Superior temporal gyrus (tissue), 1 donor: ENCODE data around the gene BRD1.
A peak's percentile ranks its signal among the peaks of the same experiment; 100 is the strongest.

Source experiments
- DNase-seq: peaks from one replicate; pipeline ENCODE4 v3.0.0-alpha.2; 2016; ENCODE audit errors: extremely low spot score

The BRD1 gene

GRCh38 chr22:49753276-49753890 is 74.3 kb downstream of the BRD1 start:
- no peak for DNase-seq

- no peak for DNase-seq
Measured at GRCh38 chr22:49752598-49753091, 75.0 kb downstream of the BRD1 start.

GRCh38 chr22:49751966-49752597 is 75.6 kb downstream of the BRD1 start:
- no peak for DNase-seq

GRCh38 chr22:49751318-49751965 is 76.2 kb downstream of the BRD1 start:
- no peak for DNase-seq

- no peak for DNase-seq
Measured at GRCh38 chr22:49749885-49750510, 77.7 kb downstream of the BRD1 start.

- DNase-seq = no peak
Measured at GRCh38 chr22:49749227-49749626, 78.4 kb downstream of the BRD1 start.

- DNase-seq = no peak
Measured at GRCh38 chr22:49748514-49748913, 79.2 kb downstream of the BRD1 start.

- no peak for DNase-seq
Measured at GRCh38 chr22:49747716-49748115, 80.0 kb downstream of the BRD1 start.

GRCh38 chr22:49747130-49747529 is 80.5 kb downstream of the BRD1 start:
- DNase-seq = no peak

GRCh38 chr22:49746065-49746464 is 81.6 kb downstream of the BRD1 start:
- DNase-seq = no peak

- no peak for DNase-seq
Measured at GRCh38 chr22:49740242-49740641, 87.4 kb downstream of the BRD1 start.

- no peak for DNase-seq
Measured at GRCh38 chr22:49739138-49739537, 88.5 kb downstream of the BRD1 start.

GRCh38 chr22:49738566-49738965 is 89.1 kb downstream of the BRD1 start:
- no peak for DNase-seq

- no peak for DNase-seq
Measured at GRCh38 chr22:49738006-49738405, 89.7 kb downstream of the BRD1 start.

GRCh38 chr22:49737101-49737551 is 90.5 kb downstream of the BRD1 start:
- no peak for DNase-seq

GRCh38 chr22:49736538-49736937 is 91.1 kb downstream of the BRD1 start:
- DNase-seq = no peak

GRCh38 chr22:49735901-49736421 is 91.7 kb downstream of the BRD1 start:
- DNase-seq = peak; percentile 15

GRCh38 chr22:49735411-49735900 is 92.2 kb downstream of the BRD1 start:
- DNase-seq = no peak

GRCh38 chr22:49734882-49735281 is 92.8 kb downstream of the BRD1 start:
- no peak for DNase-seq

GRCh38 chr22:49734390-49734789 is 93.3 kb downstream of the BRD1 start:
- DNase-seq = no peak

- no peak for DNase-seq
Measured at GRCh38 chr22:49733631-49734030, 94.0 kb downstream of the BRD1 start.

- DNase-seq = no peak
Measured at GRCh38 chr22:49730656-49731055, 97.0 kb downstream of the BRD1 start.
